ENCODE measurements around the gene BTN2A1.
"Not testable (repeated sequence)": the region's sequence is repeated elsewhere in the genome, so short reads cannot be mapped to it uniquely, and the experiment has no call there.

- not testable (repeated sequence) for TF ChIP-seq POLR2A (IDR thresholded peaks at IDR 0.05; ENCODE audit: low read depth, low read length); TAF1 (IDR thresholded peaks at IDR 0.05; ENCODE audit: borderline replicate concordance, low read depth, low read length); POLR2AphosphoS5 (IDR thresholded peaks at IDR 0.05; ENCODE audit: low read depth, low read length)
These were observed 39.0 kb upstream of the BTN2A1 start for GRCh38 chr6:26418795-26419194.
